H54 (cell line): ENCODE results near the gene MPND.
A peak's percentile ranks its signal among the peaks of the same experiment; 100 is the strongest.
"Not testable (repeated sequence)": the region's sequence is repeated elsewhere in the genome, so short reads cannot be mapped to it uniquely, and the experiment has no call there.

Source experiments
- DNase-seq: peaks from one replicate; pipeline ENCODE4 v3.0.0; 2011; ENCODE audit warnings: low spot score, mixed read lengths; ENCODE audit not compliant: insufficient read length
- FAIRE-seq: peaks from 3 replicates; lab custom pipeline; 2011; peaks lifted over from hg19 to GRCh38; lab: Jason Lieb, UNC
- POLR2A ChIP-seq: IDR thresholded peaks from 2 replicates; pipeline ENCODE4 v1.6.1; 2011; ENCODE audit warnings: low read depth, mild to moderate bottlenecking, low read length

MPND gene

GRCh38 chr19:4327252-4327876, 16.0 kb upstream of the MPND start:
- DNase-seq (peak; percentile 76), FAIRE-seq (no peak)
- no peak for TF ChIP-seq POLR2A

- no peak for FAIRE-seq
- DNase-seq: no peak
- no peak for TF ChIP-seq POLR2A
These were observed 15.5 kb upstream of the MPND start for GRCh38 chr19:4327877-4328242.

GRCh38 chr19:4328243-4328990, 14.9 kb upstream of the MPND start:
- peak; percentile 88 for DNase-seq
- no peak for FAIRE-seq
- TF ChIP-seq POLR2A: peak; percentile 71

GRCh38 chr19:4328991-4329681, 14.2 kb upstream of the MPND start:
- DNase-seq, FAIRE-seq: not testable (repeated sequence)

GRCh38 chr19:4329858-4330257, 13.5 kb upstream of the MPND start:
- no peak for DNase-seq
- no peak for TF ChIP-seq POLR2A
- FAIRE-seq: no peak

DNA sequence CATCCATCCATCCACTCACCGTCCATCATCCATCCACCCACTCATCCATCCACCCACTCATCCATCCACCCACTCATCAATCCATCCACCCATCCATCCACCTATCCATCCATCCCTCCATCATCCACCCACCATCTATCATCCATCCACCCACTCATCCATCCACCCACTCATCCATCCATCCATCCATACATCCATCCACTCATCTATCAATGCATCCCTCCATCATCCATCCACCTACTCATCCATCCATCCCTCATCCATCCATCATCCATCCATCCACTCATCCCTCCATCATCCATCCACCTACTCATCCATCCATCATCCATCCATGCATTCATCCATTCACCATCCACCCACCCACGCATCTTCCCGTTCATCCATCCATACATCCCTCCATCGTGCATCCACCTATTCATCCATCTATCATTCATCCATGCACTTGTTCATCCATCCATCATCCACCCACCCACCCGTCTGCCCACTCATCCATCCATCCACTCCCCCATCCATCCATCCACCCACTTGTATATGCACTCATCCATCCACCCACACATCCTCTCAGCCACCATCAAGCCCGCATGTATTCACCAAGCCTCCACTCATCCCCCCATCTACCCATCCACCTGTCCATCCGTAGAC, 8.3 kb upstream of the MPND start:
- DNase-seq (no peak), FAIRE-seq (no peak)
- no peak for TF ChIP-seq POLR2A

DNA sequence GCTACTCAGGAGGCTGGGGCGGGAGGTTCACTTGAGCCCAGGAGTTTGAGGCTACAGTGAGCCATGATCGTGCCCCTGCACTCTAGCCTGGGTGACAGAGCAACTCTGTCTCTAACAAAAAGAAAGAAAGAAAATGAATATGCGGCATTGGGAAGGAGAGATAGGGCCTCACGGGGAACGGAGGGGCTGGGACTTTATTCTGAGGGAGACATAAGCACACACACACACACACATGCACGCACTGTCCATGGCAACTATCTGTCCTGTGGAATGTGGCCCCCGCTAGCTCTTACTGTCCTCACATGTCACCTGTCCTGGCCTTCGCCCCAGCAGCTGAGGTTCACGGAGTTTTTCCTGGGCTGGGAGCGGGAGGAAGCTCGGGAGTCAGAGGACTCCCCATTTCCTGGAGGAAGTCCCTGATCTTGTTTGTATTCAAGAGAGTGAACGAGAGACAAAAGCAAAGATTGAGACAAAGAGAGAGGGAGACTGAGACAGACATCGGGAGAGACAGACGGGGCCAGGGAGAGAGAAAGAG, 5.4 kb upstream of the MPND start:
- FAIRE-seq (no peak), DNase-seq (no peak)
- no peak for TF ChIP-seq POLR2A

DNA sequence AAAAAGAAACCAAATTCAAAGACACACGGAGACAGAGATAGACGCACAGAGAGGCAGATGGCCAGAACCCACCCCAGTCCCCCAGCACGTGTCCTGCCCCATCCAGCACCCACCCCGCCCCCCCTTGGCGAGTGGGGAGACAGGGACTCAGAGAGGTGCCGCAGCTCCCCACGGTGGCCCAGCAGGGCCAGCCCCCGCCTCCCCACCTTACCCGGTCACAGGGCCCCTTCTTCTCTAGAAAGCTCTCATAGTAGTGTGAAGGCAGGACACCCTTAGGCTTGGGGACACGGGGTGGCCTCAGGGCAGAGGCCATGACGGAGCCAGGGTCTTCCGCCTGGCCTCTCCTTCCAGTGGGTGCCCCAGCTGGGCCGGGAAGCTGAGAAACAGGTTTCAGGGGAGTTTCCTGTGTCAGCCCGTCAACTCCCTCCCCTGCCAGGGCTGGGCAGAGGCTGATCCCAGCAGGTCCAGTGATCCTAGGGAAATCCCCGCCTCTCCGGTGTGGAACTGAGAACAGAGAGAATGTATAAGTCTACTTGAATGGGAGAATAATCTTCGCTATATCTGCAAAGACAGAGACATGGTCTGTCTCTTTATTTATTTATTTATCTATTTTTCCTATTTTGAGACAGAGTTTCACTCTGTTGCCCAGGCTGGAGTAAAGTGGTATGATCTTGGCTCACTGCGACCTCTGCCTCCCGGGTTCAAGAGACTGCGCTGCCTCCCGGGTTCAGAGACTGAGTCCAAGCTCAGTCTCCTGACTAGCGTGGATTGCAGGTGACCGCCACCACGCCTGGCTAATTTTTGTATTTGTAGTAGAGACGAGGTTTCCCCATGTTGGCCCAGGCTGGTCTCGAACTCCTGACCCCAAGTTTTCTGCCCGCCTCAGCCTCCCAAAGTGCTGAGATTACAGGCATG, 4.7 kb upstream of the MPND start, which contains the start of gene STAP2:
STAP2 (minus strand) TSS at position 387 of the 915 bp plus-strand sequence; CDS start at position 313, 74 bp downstream.
- DNase-seq: no peak
- no peak for TF ChIP-seq POLR2A
- FAIRE-seq: no peak

DNA sequence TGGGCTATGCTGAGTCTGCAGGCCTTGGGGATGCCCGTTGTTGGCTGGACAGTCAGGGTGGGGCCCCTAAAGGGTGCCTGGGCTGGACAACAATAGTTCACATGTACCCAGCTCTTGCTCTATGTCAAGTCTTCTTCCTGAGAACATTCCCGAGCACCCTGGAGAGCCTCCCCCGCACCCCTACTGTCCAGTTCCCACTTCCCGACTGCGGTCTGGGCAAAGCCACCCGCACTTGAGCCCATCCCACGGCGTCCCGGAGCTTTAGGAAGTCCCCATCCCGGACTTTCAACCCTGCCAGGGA, 1.1 kb upstream of the MPND start:
- DNase-seq (no peak), FAIRE-seq (no peak)
- no peak for TF ChIP-seq POLR2A

- peak; percentile 94 for FAIRE-seq
These were observed 570 bp upstream of the MPND start for GRCh38 chr19:4342615-4343369.

DNA sequence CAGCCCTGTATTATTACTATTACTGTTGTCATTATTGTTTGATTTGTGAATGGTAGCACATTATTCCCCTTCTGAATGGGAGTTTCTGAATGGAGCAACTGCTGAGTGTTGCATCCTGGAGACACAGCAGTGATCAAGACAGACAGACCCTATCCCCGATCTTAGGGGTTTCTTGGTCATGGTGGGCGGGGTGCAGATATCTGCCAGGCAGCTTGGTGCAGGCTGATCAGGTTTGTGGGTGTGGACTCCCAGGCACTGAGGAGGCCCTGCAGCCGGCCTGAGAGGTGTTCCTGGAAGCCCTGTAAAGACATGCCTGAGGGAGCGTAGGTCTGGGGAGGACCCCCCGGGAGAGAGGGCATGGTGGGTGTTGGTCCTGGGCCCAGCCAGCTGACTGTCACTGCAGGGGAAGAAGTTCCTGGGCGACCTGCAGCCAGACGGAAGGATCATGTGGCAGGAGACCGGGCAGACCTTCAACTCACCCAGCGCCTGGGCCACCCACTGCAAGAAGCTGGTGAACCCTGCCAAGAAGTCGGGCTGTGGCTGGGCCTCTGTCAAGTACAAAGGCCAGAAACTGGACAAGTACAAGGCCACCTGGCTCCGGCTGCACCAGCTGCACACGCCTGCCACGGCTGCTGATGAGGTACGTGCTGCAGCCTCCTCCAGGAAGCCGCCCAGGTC, 2.1 kb downstream of the MPND start:
- DNase-seq: no peak
- no peak for TF ChIP-seq POLR2A
- no peak for FAIRE-seq

More at GRCh38 chr19:4342615-4343369, 570 bp upstream of the MPND start:
- TF ChIP-seq POLR2A: peak; percentile 72
- peak; percentile 93 for DNase-seq

GRCh38 chr19:4346020-4346383, 2.6 kb downstream of the MPND start:
- FAIRE-seq: no peak
- no peak for DNase-seq
- no peak for TF ChIP-seq POLR2A
